Middle frontal gyrus (tissue), 1 donor: ENCODE results near the gene SLC20A1.
A peak's percentile ranks its signal among the peaks of the same experiment; 100 is the strongest.
"Not testable (repeated sequence)": the region's sequence is repeated elsewhere in the genome, so short reads cannot be mapped to it uniquely, and the experiment has no call there.

ENCODE experiments used
- DNase-seq: peaks from one replicate; pipeline ENCODE4 v3.0.0-alpha.2; 2015; ENCODE audit warnings: low spot score; ENCODE audit errors: extremely low spot score

The SLC20A1 gene

GRCh38 chr2:112646102-112646719 lies 472 bp downstream of the SLC20A1 start:
- no peak for DNase-seq

DNA sequence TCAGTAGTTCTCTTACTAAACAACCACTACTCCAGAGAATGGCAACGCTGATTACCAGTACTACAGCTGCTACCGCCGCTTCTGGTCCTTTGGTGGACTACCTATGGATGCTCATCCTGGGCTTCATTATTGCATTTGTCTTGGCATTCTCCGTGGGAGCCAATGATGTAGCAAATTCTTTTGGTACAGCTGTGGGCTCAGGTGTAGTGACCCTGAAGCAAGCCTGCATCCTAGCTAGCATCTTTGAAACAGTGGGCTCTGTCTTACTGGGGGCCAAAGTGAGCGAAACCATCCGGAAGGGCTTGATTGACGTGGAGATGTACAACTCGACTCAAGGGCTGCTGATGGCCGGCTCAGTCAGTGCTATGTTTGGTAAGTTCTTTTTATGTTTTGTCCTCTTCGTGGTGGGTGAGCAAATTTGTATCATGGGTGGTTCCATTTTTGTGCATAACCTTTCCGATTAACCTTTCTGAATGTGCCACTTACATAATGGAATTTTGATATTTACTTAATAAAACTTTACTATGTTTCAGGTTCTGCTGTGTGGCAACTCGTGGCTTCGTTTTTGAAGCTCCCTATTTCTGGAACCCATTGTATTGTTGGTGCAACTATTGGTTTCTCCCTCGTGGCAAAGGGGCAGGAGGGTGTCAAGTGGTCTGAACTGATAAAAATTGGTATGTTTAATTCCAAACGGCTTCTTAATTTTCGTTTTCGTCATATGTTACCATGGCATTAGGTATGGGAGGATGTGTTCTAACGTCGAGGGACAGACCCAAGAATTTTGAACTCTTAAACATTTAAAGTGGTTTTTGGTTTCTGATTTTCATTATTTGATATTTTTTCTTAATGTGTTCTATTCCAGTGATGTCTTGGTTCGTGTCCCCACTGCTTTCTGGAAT lies 1.3 kb downstream of the SLC20A1 start:
- DNase-seq, result no peak

- DNase-seq, result no peak
These were observed 2.3 kb downstream of the SLC20A1 start for GRCh38 chr2:112648081-112648480.

DNA sequence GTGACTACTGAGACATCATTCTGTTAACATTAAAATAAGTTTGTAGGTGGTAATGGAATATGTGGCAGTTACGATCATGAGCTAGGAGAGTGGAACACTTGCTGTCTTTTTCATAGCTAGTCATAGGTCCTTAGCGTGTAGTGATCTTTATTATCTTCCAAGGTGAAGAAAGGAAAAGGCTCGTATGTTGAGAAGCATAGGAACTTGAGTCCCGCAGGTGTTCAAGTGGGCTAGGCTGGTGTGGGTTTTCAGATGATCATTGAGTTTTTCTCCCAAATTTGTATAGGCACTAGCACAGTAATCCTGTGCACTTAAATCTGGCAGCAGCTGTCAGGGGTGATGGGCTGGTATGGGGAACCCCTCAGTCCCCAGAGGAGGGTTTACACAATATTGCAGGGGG lies 10.9 kb downstream of the SLC20A1 start:
- no peak for DNase-seq

GRCh38 chr2:112658301-112658700 lies 12.6 kb downstream of the SLC20A1 start:
- DNase-seq, result no peak

- DNase-seq, result no peak
These were observed 13.3 kb downstream of the SLC20A1 start for GRCh38 chr2:112658839-112659667.

- DNase-seq, result no peak
These were observed 14.4 kb downstream of the SLC20A1 start for GRCh38 chr2:112660138-112660537.

GRCh38 chr2:112661656-112662305 lies 16.0 kb downstream of the SLC20A1 start:
- no peak for DNase-seq

- no peak for DNase-seq
These were observed 17.0 kb downstream of the SLC20A1 start for GRCh38 chr2:112662704-112663103.

GRCh38 chr2:112664689-112665088 lies 18.9 kb downstream of the SLC20A1 start:
- no peak for DNase-seq

GRCh38 chr2:112665113-112665780 lies 19.5 kb downstream of the SLC20A1 start:
- DNase-seq, result no peak

- DNase-seq, result no peak
These were observed 21.0 kb downstream of the SLC20A1 start for GRCh38 chr2:112666761-112667122.

GRCh38 chr2:112667540-112667939 lies 21.8 kb downstream of the SLC20A1 start:
- DNase-seq, result not testable (repeated sequence)

- DNase-seq, result no peak
These were observed 23.9 kb downstream of the SLC20A1 start for GRCh38 chr2:112669667-112670066.

- DNase-seq, result no peak
These were observed 24.7 kb downstream of the SLC20A1 start for GRCh38 chr2:112670252-112671022.

DNA sequence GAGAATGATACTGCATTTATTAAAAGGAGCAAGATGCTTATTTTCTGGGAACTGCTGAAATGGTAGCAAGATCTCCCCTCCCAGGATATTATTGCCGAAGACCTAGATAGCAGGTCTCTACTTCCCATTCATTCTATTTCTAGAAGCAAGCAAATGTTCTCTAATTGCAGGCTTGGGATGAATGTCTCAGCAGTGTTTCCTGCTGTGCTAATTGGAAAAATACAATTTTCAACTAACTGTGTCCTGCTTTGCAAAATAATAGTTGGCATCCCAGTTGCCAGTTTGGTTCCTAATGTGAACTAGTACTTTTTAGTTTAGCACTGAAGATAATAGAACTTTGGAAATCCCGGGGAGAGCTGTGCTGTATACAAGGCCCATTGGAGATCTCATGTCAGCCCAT lies 26.1 kb downstream of the SLC20A1 start:
- DNase-seq, result no peak

- DNase-seq, result no peak
These were observed 27.3 kb downstream of the SLC20A1 start for GRCh38 chr2:112673008-112673407.

DNA sequence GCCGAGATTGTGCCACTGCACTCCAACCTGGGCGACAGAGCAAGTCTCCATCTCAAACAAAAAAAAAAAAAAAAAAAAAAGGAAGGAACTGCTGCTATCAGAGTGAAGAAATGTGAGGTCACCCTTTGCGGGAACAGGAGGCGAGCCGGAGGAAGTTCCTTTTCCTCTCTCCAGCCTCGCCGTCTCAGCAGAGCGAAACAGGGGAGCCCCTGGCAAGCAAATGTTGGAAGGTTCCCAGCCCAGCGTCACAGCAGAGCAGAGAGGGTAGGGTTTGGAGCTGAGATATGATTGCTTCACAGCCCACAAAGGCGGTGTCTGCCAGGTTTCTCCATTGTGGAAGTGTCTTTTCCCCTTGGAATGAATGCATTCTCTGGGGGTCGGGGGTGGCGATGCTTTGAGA lies 28.5 kb downstream of the SLC20A1 start:
- DNase-seq, result no peak

DNA sequence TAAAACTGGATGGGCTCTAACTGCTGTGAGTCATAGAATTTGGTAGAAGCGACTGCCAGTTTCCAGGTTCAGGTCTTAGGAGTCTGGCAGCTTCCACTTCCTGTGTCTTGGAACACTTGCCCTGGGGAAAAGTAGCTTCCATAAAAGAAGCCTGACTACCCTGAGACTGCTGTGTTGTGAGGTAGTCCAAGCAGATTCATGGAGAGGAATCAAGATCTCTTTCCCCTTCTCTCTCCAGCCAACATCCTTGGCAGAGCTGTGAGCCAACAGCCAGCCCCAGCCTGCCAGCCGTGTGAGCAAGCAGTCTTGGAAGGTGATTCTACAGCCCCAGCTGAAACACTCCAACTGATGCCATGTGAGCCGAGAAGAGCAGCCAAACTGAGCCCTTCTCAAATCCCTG lies 33.7 kb downstream of the SLC20A1 start:
- DNase-seq, result peak; percentile 61

- DNase-seq, result no peak
These were observed 34.9 kb downstream of the SLC20A1 start for GRCh38 chr2:112680666-112681101.
